Suprapubic skin (tissue), 4 donors: ENCODE results near the gene MOB1B. TPM values are rescaled to one million over a fixed set of nuclear protein-coding genes. Genes with fewer than 3 reads are reported as not detected.

ENCODE experiments used
- DNase-seq, 2 donors: peaks; one replicate each; pipeline ENCODE4 v3.0.0-alpha.2; 2019; ENCODE audit warnings: low spot score in 2 of 2
- H3K27ac ChIP-seq: fragments of 200-600 bp; sonication (generic); one replicate; pipeline ENCODE4 v1.5.1; 2019
- H3K27me3 ChIP-seq: fragments of 200-600 bp; sonication (generic); one replicate; pipeline ENCODE4 v1.5.1; 2019
- H3K36me3 ChIP-seq: fragments of 200-600 bp; sonication (generic); one replicate; pipeline ENCODE4 v1.5.1; 2019
- H3K4me1 ChIP-seq: fragments of 200-600 bp; sonication (generic); one replicate; pipeline ENCODE4 v1.5.1; 2019
- H3K4me3 ChIP-seq: fragments of 200-600 bp; sonication (generic); one replicate; pipeline ENCODE4 v1.5.1; 2019; ENCODE audit warnings: mild to moderate bottlenecking
- H3K9me3 ChIP-seq: fragments of 200-600 bp; sonication (generic); one replicate; pipeline ENCODE4 v1.5.1; 2019
- EP300 ChIP-seq: sonication (generic); formaldehyde crosslinking; IDR thresholded peaks from one replicate; pipeline ENCODE4 v1.6.1; 2017; ENCODE audit warnings: antibody characterized with exemption
- POLR2A ChIP-seq, 2 donors: fragments of 450-650 bp; IDR thresholded peaks; one replicate each; pipeline ENCODE4 v1.6.1; 2017; ENCODE audit warnings: antibody characterized with exemption in 2 of 2, mild to moderate bottlenecking in 2 of 2, moderate library complexity in 2 of 2
- POLR2AphosphoS5 ChIP-seq, 3 donors: sonication (generic); formaldehyde crosslinking; IDR thresholded peaks; one replicate each; pipeline ENCODE4 v1.6.1; 2017; ENCODE audit warnings: antibody characterized with exemption in 3 of 3
- WGBS: methylation state at CpG from one replicate; pipeline ENCODE4 v1.1.5; 2018; 5-methylcytosine and 5-hydroxymethylcytosine counted together
- total RNA-seq, 4 donors: library from RNA; depleted of rRNA; stranded (reverse); fragments of >200 nt; gene quantifications; one replicate each; pipeline ENCODE4 v1.1.0, GENCODE V29; 2016
- TF ChIP-seq, protein P1 (sequence below), 2 donors: fragments of 200-600 bp in 1 of 2; fragments of 450-650 bp in 1 of 2; sonication (generic) in 1 of 2; IDR thresholded peaks; one replicate each; pipeline ENCODE4 v1.5.1; 2016 to 2019; ENCODE audit warnings: antibody characterized with exemption in 2 of 2, mild to moderate bottlenecking in 1 of 2, moderate library complexity in 1 of 2

MOB1B gene
- total RNA-seq, 4 donors from 2014 or later, result 9.5 to 20.8 (median 15.0) TPM

DNA sequence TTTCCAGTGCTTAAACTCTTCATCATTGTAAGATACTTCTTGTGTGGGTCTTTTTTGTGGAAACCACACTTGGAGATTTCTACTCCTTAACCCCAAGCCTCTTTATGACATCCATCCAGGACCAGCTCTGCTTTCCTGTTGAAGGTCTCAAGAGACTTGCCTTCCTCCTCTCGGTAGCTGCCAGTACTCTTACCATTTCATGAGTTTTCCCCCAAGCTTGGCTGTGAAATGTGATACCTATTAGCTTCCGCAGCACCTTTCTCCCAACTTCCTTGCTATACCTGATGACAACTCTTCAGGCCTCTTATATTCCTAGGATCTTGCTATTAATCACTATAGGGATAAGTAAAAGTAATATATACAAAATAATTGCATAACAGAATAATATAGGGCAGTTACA is 89.4 kb downstream of the MOB1B start:
- H3K9me3 ChIP-seq, result no peaks in the 10 kb centered on the region
- no peaks in the 10 kb centered on the region for H3K27me3 ChIP-seq
- H3K27ac ChIP-seq, result no peak overlapping the region
- no peak overlapping the region for H3K4me3 ChIP-seq
- peaks cover 38% of the 10 kb centered on the region for H3K4me1 ChIP-seq
- TF ChIP-seq, protein P1, sequence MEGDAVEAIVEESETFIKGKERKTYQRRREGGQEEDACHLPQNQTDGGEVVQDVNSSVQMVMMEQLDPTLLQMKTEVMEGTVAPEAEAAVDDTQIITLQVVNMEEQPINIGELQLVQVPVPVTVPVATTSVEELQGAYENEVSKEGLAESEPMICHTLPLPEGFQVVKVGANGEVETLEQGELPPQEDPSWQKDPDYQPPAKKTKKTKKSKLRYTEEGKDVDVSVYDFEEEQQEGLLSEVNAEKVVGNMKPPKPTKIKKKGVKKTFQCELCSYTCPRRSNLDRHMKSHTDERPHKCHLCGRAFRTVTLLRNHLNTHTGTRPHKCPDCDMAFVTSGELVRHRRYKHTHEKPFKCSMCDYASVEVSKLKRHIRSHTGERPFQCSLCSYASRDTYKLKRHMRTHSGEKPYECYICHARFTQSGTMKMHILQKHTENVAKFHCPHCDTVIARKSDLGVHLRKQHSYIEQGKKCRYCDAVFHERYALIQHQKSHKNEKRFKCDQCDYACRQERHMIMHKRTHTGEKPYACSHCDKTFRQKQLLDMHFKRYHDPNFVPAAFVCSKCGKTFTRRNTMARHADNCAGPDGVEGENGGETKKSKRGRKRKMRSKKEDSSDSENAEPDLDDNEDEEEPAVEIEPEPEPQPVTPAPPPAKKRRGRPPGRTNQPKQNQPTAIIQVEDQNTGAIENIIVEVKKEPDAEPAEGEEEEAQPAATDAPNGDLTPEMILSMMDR (IDR thresholded peaks at IDR 0.05), result no peak
- no peak for TF ChIP-seq EP300
- WGBS, result 87% methylated on average over 2 of the region's 2 CpGs
- no peak for DNase-seq
- no peaks in the 10 kb centered on the region for H3K36me3 ChIP-seq

DNA sequence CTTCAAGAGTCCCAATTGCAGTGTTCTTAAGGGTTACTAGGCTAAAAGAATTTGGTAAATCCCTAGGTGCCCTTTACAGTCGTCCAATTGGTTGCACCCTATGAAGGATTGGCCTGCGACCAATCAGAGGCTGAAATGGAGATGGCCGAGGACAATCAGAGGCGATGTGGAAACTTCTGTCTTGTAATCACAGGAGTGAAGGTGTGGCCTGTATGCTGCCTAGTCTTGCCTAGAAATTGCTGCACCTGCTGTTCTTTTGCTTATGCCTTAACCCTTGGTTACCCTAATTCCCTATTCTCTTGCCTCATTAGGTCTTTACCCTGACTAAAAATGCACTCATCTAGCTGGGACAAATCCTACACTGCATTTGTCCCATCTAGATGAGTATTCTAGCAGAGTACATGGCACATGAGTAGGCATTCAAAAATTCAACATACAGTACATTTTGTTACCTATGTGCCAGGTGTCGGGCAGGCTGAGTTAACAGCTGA is 90.3 kb downstream of the MOB1B start:
- WGBS, result 41% methylated on average over 5 of the region's 5 CpGs
- no peak for TF ChIP-seq EP300
- TF ChIP-seq POLR2AphosphoS5 (IDR thresholded peaks at IDR 0.05), result no peak
- no peak for TF ChIP-seq POLR2A (IDR thresholded peaks at IDR 0.05)
- TF ChIP-seq, protein P1 (IDR thresholded peaks at IDR 0.05), result no peak
- peak overlapping the region; percentile 90 for H3K27ac ChIP-seq
- no peak for DNase-seq
- H3K9me3 ChIP-seq, result no peaks in the 10 kb centered on the region
- peaks cover 45% of the 10 kb centered on the region for H3K4me1 ChIP-seq
- no peaks in the 10 kb centered on the region for H3K36me3 ChIP-seq
- H3K27me3 ChIP-seq, result no peaks in the 10 kb centered on the region
- peak overlapping the region; percentile 89 for H3K4me3 ChIP-seq

DNA sequence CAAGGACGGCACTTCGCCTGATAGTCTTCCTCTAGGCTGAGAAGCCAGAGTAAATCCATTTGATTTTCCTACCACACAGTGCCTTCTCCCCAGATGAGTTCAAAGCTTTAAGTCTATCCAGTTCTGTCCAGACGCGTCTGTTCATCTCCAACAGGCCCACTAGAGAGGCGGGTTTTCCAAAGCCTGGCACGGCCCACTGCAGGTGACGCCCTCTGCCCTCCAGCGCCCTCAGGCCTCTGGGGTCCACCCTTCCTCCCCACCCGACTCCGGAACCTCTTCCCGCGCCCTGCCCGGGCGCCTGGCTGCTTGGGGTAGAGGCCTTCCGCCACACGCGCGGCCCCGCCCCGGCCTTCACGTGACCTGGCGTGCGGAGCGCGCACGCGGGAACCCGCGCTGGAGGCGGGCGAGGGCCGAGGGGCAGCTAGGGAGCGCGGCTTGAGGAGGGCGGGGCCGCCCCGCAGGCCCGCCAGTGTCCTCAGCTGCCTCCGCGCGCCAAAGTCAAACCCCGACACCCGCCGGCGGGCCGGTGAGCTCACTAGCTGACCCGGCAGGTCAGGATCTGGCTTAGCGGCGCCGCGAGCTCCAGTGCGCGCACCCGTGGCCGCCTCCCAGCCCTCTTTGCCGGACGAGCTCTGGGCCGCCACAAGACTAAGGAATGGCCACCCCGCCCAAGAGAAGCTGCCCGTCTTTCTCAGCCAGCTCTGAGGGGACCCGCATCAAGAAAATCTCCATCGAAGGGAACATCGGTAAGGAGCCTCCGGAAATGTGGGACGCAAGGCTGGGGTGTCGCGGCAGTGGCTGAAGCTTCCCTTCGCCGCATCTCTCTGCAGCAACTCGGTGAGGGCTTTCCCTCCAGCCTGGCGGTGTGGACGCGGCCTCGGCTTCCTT is 91.3 kb downstream of the MOB1B start, which contains the start of gene DCK:
Gene DCK, plus strand, starts transcription at position 469 of the 888 bp plus-strand sequence. Its CDS starts 187 bp downstream, at position 656.
- H3K4me3 ChIP-seq, result peak within 1 kb of the TSS; percentile 89
- peaks cover under 1% of the 10 kb centered on the region for H3K36me3 ChIP-seq
- TF ChIP-seq POLR2A (IDR thresholded peaks at IDR 0.05) (peak; percentile 30 to 64), POLR2AphosphoS5 (IDR thresholded peaks at IDR 0.05) (peak in 2 of 3 donors; percentile 13 to 54)
- TF ChIP-seq, protein P1 (IDR thresholded peaks at IDR 0.05), result no peak
- no peaks in the 10 kb centered on the region for H3K27me3 ChIP-seq
- H3K4me1 ChIP-seq, result peaks cover 48% of the 10 kb centered on the region
- H3K9me3 ChIP-seq, result no peaks in the 10 kb centered on the region
- WGBS, result under 1% methylated on average over 25 of the region's 74 CpGs
- H3K27ac ChIP-seq, result peak within 1 kb of the TSS; percentile 90
- peak; percentile 89 for DNase-seq

DNA sequence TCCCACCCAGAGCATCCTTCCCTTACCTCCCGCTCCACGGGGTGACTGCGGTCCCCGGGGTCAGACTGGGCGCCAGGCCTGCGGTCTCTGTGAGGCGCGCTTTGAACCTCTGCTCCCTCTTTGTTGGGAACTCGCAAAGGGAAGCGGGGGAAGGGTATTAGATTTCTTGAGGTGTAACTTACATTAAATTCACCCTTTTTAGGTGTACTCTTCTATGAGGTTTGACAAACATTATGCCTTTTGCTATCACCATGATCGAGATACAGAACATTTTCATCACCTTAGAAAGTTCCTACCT is 91.8 kb downstream of the MOB1B start:
- DNase-seq, result no peak
- Histone ChIP-seq H3K27me3 (no peaks in the 10 kb centered on the region), H3K27ac (peak overlapping the region; percentile 90), H3K4me3 (peak overlapping the region; percentile 89), H3K4me1 (peaks cover 48% of the 10 kb centered on the region), H3K36me3 (peaks cover 5% of the 10 kb centered on the region), H3K9me3 (no peaks in the 10 kb centered on the region)
- no peak for TF ChIP-seq EP300
- TF ChIP-seq, protein P1 (IDR thresholded peaks at IDR 0.05), result no peak
- TF ChIP-seq POLR2A (IDR thresholded peaks at IDR 0.05), result no peak
- no peak for TF ChIP-seq POLR2AphosphoS5 (IDR thresholded peaks at IDR 0.05)
- 4% methylated on average over 10 of the region's 11 CpGs for WGBS

DNA sequence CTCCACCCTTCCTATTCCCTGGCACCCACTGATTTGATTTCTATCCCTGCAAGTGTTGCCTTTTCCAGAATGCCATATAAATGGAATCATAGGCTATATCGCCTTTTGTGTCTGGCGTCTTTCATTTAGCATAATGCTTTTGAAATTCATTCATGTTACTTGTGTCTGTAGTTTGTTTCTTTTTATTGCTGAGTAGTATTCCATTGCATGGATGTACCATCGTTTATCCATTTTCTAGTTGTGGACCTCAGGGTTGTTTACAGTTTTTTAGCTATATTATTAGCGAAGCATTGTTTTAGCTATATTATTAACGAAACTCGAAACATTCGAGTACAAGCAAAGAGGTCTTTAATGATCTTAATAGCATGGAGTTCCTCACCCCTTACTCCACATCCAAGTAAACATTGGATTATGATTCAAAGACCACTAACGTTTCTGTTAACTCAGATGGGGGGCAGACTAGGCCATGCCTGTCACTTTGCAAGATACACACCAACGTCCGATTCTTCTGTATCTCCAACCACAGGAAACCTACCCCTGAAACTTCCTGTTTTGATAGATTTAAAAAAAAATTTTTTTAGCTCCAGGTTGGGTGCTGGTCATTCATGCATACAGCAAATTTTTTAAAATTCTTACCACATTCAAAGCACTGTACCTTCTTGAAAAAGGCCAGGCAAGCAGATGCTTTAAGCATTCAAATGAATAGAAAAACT is 92.4 kb downstream of the MOB1B start:
- WGBS, result 74% methylated on average over 10 of the region's 10 CpGs
- peak overlapping the region; percentile 89 for H3K4me3 ChIP-seq
- no peaks in the 10 kb centered on the region for H3K9me3 ChIP-seq
- H3K27ac ChIP-seq, result peak overlapping the region; percentile 90
- H3K4me1 ChIP-seq, result peaks cover 48% of the 10 kb centered on the region
- peaks cover 8% of the 10 kb centered on the region for H3K36me3 ChIP-seq
- no peaks in the 10 kb centered on the region for H3K27me3 ChIP-seq
- DNase-seq, result no peak
- TF ChIP-seq, protein P1 (IDR thresholded peaks at IDR 0.05), result no peak
- TF ChIP-seq EP300 (no peak), POLR2AphosphoS5 (IDR thresholded peaks at IDR 0.05) (no peak), POLR2A (IDR thresholded peaks at IDR 0.05) (no peak)
